HG03139 (cell line): ENCODE data around the gene CST5.
"Not testable (repeated sequence)": the region's sequence is repeated elsewhere in the genome, so short reads cannot be mapped to it uniquely, and the experiment has no call there.

Experiments
- ATAC-seq: cut with Tn5 transposase; IDR thresholded peaks from one replicate; pipeline ENCODE4 v1.9.1; 2021; ENCODE audit not compliant: unreplicated experiment

The CST5 gene

GRCh38 chr20:23879328-23879798, at the start of gene CST5:
CST5 (minus strand) TSS chr20:23879748; CDS start chr20:23879676, 72 bp downstream.
- ATAC-seq, result no peak

- no peak for ATAC-seq
These were observed 49.2 kb upstream of the CST5 start for GRCh38 chr20:23928788-23929187.

GRCh38 chr20:23928353-23928752, 48.8 kb upstream of the CST5 start:
- ATAC-seq, result no peak

- no peak for ATAC-seq
These were observed 47.7 kb upstream of the CST5 start for GRCh38 chr20:23926944-23927872.

GRCh38 chr20:23926526-23926880, 47.0 kb upstream of the CST5 start:
- ATAC-seq, result no peak

- ATAC-seq, result no peak
These were observed 46.4 kb upstream of the CST5 start for GRCh38 chr20:23925789-23926525.

GRCh38 chr20:23924751-23925150, 45.2 kb upstream of the CST5 start:
- ATAC-seq, result no peak

- ATAC-seq, result no peak
These were observed 44.4 kb upstream of the CST5 start for GRCh38 chr20:23923891-23924435.

- no peak for ATAC-seq
These were observed 43.8 kb upstream of the CST5 start for GRCh38 chr20:23923311-23923710.

GRCh38 chr20:23920408-23921325, 41.1 kb upstream of the CST5 start:
- no peak for ATAC-seq

- ATAC-seq, result no peak
These were observed 39.3 kb upstream of the CST5 start for GRCh38 chr20:23918896-23919295.

- ATAC-seq, result no peak
These were observed 38.7 kb upstream of the CST5 start for GRCh38 chr20:23918101-23918862.

GRCh38 chr20:23917024-23917725, 37.6 kb upstream of the CST5 start:
- ATAC-seq, result no peak

GRCh38 chr20:23915844-23916243, 36.3 kb upstream of the CST5 start:
- ATAC-seq, result no peak

GRCh38 chr20:23914469-23914868, 34.9 kb upstream of the CST5 start:
- not testable (repeated sequence) for ATAC-seq

GRCh38 chr20:23910210-23910609, 30.7 kb upstream of the CST5 start:
- no peak for ATAC-seq

GRCh38 chr20:23909390-23909789, 29.8 kb upstream of the CST5 start:
- ATAC-seq, result no peak

GRCh38 chr20:23907579-23907978, 28.0 kb upstream of the CST5 start:
- ATAC-seq, result no peak

GRCh38 chr20:23902396-23902795, 22.8 kb upstream of the CST5 start:
- ATAC-seq, result not testable (repeated sequence)
